IMR-90 (cell line): Measurements from ENCODE around the gene RPL36. TPM values are rescaled to one million over a fixed set of nuclear protein-coding genes. Genes with fewer than 3 reads are reported as not detected.

Experiments
- ATAC-seq: fragments of 200-7000 bp; cut with Tn5 transposase; 2 replicates; pipeline ENCODE4 v1.9.1; 2020; ENCODE audit warnings: low read depth, mild to moderate bottlenecking, moderate library complexity
- BruUV-seq: library from RNA; stranded (reverse); fragments of 400-500 nt; replicated peaks from 2 replicates; lab custom pipeline; 2021; lab: Mats Ljungman, UMichigan
- CTCF ChIA-PET: fragments of 300-600 bp; formaldehyde crosslinking; extraction: SDS; loops from one replicate; lab custom pipeline; 2021; ENCODE audit warnings: antibody characterized with exemption; lab: Yijun Ruan, JAX
- POLR2A ChIA-PET: fragments of 300-600 bp; sonication (Branson Sonifier 250); formaldehyde crosslinking; loops from one replicate; lab custom pipeline; 2022; ENCODE audit warnings: antibody characterized with exemption; ENCODE audit not compliant: unreplicated experiment; lab: Charles Lee
- DNase-seq: peaks from one replicate; pipeline ENCODE4 v3.0.0; 2013
- H2AFZ ChIP-seq: replicated peaks from 2 replicates; pipeline ENCODE3; 2013; ENCODE audit warnings: low read length, mild to moderate bottlenecking; ENCODE audit not compliant: poor library complexity
- H2AK5ac ChIP-seq: 2 replicates; pipeline ENCODE4 v1.6.1; 2013; ENCODE audit warnings: low read depth, low read length, inconsistent platforms
- H2AK9ac ChIP-seq: replicated peaks from 2 replicates; pipeline ENCODE3; 2013; ENCODE audit warnings: mild to moderate bottlenecking, low read depth, low read length, moderate library complexity; ENCODE audit not compliant: poor library complexity
- H2BK120ac ChIP-seq: 2 replicates; pipeline ENCODE4 v1.6.1; 2013; ENCODE audit warnings: low read depth, low read length, inconsistent platforms
- H2BK15ac ChIP-seq: 3 replicates; pipeline ENCODE4 v1.6.1; 2013; ENCODE audit warnings: low read depth, low read length, inconsistent platforms
- H2BK20ac ChIP-seq: 2 replicates; pipeline ENCODE4 v1.6.1; 2013; ENCODE audit warnings: low read depth, mild to moderate bottlenecking, inconsistent platforms, low read length, moderate library complexity
- H2BK5ac ChIP-seq: 2 replicates; pipeline ENCODE4 v1.6.1; 2013; ENCODE audit warnings: mild to moderate bottlenecking, low read depth, low read length, inconsistent platforms; ENCODE audit not compliant: poor library complexity, severe bottlenecking
- H3K14ac ChIP-seq: replicated peaks from 2 replicates; pipeline ENCODE4 v1.6.1; 2013; ENCODE audit warnings: low read depth, low read length, inconsistent platforms
- H3K18ac ChIP-seq: 2 replicates; pipeline ENCODE4 v1.6.1; 2013; ENCODE audit warnings: low read depth, low read length, control low read depth
- H3K23ac ChIP-seq: 2 replicates; pipeline ENCODE4 v1.6.1; 2013; ENCODE audit warnings: low read depth, low read length, inconsistent platforms
- H3K27ac ChIP-seq: 2 replicates; pipeline ENCODE4 v1.5.1; 2013; ENCODE audit warnings: mild to moderate bottlenecking, control low read depth, low read length; ENCODE audit not compliant: insufficient read depth
- H3K27me3 ChIP-seq: 2 replicates; pipeline ENCODE4 v1.6.1; 2013; ENCODE audit warnings: low read length; ENCODE audit not compliant: control insufficient read depth, insufficient read depth
- H3K36me3 ChIP-seq: 2 replicates; pipeline ENCODE4 v1.6.1; 2013; ENCODE audit warnings: low read length, mixed read lengths; ENCODE audit not compliant: control insufficient read depth, insufficient read depth
- H3K4ac ChIP-seq: 2 replicates; pipeline ENCODE4 v1.6.1; 2013; ENCODE audit warnings: low read depth, low read length, inconsistent platforms
- H3K4me1 ChIP-seq: 2 replicates; pipeline ENCODE4 v1.6.1; 2013; ENCODE audit warnings: low read length, mixed read lengths; ENCODE audit not compliant: control insufficient read depth, insufficient read depth
- H3K4me2 ChIP-seq: 2 replicates; pipeline ENCODE4 v1.6.1; 2013; ENCODE audit warnings: low read depth, mild to moderate bottlenecking, control low read depth, low read length, moderate library complexity
- H3K4me3 ChIP-seq: 2 replicates; pipeline ENCODE4 v1.5.1; 2013; ENCODE audit warnings: low read depth, mild to moderate bottlenecking, control low read depth, low read length, moderate library complexity; ENCODE audit not compliant: insufficient read depth
- H3K56ac ChIP-seq: 2 replicates; pipeline ENCODE4 v1.6.1; 2013; ENCODE audit warnings: low read length, inconsistent platforms; ENCODE audit not compliant: insufficient read depth; ENCODE audit errors: extremely low read depth
- H3K79me1 ChIP-seq, 2 experiments: 2 replicates each; pipeline ENCODE4 v1.6.1; 2013; ENCODE audit warnings: low read length in 2 of 2, inconsistent platforms in 1 of 2, low read depth in 1 of 2
- H3K9ac ChIP-seq: 2 replicates; pipeline ENCODE4 v1.6.1; 2013; ENCODE audit warnings: low read depth, low read length, control low read depth
- H3K9me1 ChIP-seq: 2 replicates; pipeline ENCODE4 v1.6.1; 2013; ENCODE audit warnings: low read length, inconsistent platforms; ENCODE audit not compliant: insufficient read depth
- H3K9me3 ChIP-seq: 2 replicates; pipeline ENCODE4 v1.6.1; 2013; ENCODE audit warnings: low read length; ENCODE audit not compliant: control insufficient read depth, insufficient read depth
- H4K20me1 ChIP-seq: 2 replicates; pipeline ENCODE4 v1.6.1; 2013; ENCODE audit warnings: low read length, inconsistent platforms; ENCODE audit not compliant: insufficient read depth
- H4K5ac ChIP-seq: 2 replicates; pipeline ENCODE4 v1.6.1; 2013; ENCODE audit warnings: mild to moderate bottlenecking, low read depth, low read length, control low read depth
- H4K8ac ChIP-seq, 2 experiments: 2 replicates each; pipeline ENCODE4 v1.6.1; 2013; ENCODE audit warnings: low read depth in 2 of 2, low read length in 2 of 2, control low read depth in 1 of 2, inconsistent platforms in 1 of 2
- H4K91ac ChIP-seq: 2 replicates; pipeline ENCODE4 v1.6.1; 2013; ENCODE audit warnings: low read depth, low read length, inconsistent platforms; ENCODE audit not compliant: insufficient read depth
- RAD21 ChIP-seq: IDR thresholded peaks from 2 replicates; pipeline ENCODE4 v1.6.1; 2012; ENCODE audit warnings: low read length, improper control_type of control experiment
- RCOR1 ChIP-seq: IDR thresholded peaks from 2 replicates; pipeline ENCODE4 v1.6.1; 2012; ENCODE audit warnings: mild to moderate bottlenecking, low read length, improper control_type of control experiment; ENCODE audit not compliant: insufficient replicate concordance
- WGBS, 2 experiments: methylation state at CpG; one replicate each; pipeline versions ENCODE4 v1.1.5 to v1.1.7; 2013; ENCODE audit warnings: missing lambda C conversion rate in 2 of 2; ENCODE audit not compliant: insufficient read length in 1 of 2; ENCODE audit errors: extremely low coverage in 2 of 2; 5-methylcytosine and 5-hydroxymethylcytosine counted together
- dilution Hi-C: fragments of 300-500 bp; cut with HindIII; formaldehyde crosslinking; loops from one replicate; pipeline ENCODE4 v1.14.3; 2018; ENCODE audit warnings: low sequenced_read_pairs; ENCODE audit not compliant: unreplicated experiment
- in situ Hi-C: fragments of 300-500 bp; cut with MboI; formaldehyde crosslinking; loops from 3 replicates; pipeline ENCODE4 v1.14.3; 2019; ENCODE audit warnings: low sequenced_read_pairs, inconsistent platforms, mixed read lengths
- intact Hi-C: fragments of 100-400 bp; cut with micrococcal nuclease; formaldehyde crosslinking; loops from 2 replicates; pipeline ENCODE4 v1.10.0; 2022
- polyA plus RNA-seq, 3 experiments: library from polyadenylated mRNA; depleted of rRNA; stranded (reverse); fragments of >200 nt; gene quantifications; 2 replicates each; pipeline ENCODE4 v1.2.3, GENCODE V29; 2012; ENCODE audit warnings: low replicate concordance in 1 of 3
- total RNA-seq: library from RNA; depleted of rRNA; stranded (reverse); fragments of >200 nt; gene quantifications from 2 replicates; pipeline ENCODE4 v1.2.3, GENCODE V29; 2012

The RPL36 gene
- total and polyA plus RNA-seq, 2 of the 4 experiments (the other 2 are of a cell fraction): 232 to 757 TPM

GRCh38 chr19:5717215-5717935, 27.3 kb downstream of the RPL36 start:
- in situ Hi-C loops: no loop called here

More at GRCh38 chr19:5717215-5717935, 27.3 kb downstream of the RPL36 start:
- H2BK20ac ChIP-seq: no peak overlapping the region
- no peaks in the 10 kb centered on the region for H3K27me3 ChIP-seq
- H2BK120ac ChIP-seq: no peak overlapping the region; the same call in 1 of the 2 replicates
- H4K5ac ChIP-seq: no peak overlapping the region
- peak overlapping the region; percentile 93; the same call in 1 of the 2 replicates for H3K4ac ChIP-seq
- no peaks in the 10 kb centered on the region for H3K9me3 ChIP-seq
- peaks cover 4% of the 10 kb centered on the region for H3K4me1 ChIP-seq
- TF ChIP-seq RCOR1: no peak
- no peak for TF ChIP-seq RAD21
- H2AFZ ChIP-seq: no peak overlapping the region
- H4K20me1 ChIP-seq: peaks cover 50% of the 10 kb centered on the region
- peak overlapping the region; percentile 79; the same call in 1 of the 2 replicates for H2AK5ac ChIP-seq
- ATAC-seq (no peak), DNase-seq (no peak)
- H3K4me2 ChIP-seq: no peak overlapping the region; the same call in 1 of the 2 replicates
- 0 out of 2 replicates have a peak overlapping the region, but pooled peaks have one; percentile 25 for H3K23ac ChIP-seq
- H3K4me3 ChIP-seq: no peak overlapping the region
- POLR2A ChIA-PET: no interaction called here
- peaks cover 9% of the 10 kb centered on the region for H3K9me1 ChIP-seq
- H2AK9ac ChIP-seq: peak overlapping the region; percentile 34
- no peak overlapping the region for H2BK15ac ChIP-seq
- no peak overlapping the region for H3K18ac ChIP-seq
- dilution Hi-C loops (no loop called here), intact Hi-C loops (no loop called here)
- no TSS peak for BruUV-seq
- peak overlapping the region; percentile 18; the same call in 1 of the 2 replicates for H3K9ac ChIP-seq
- WGBS, 2 experiments: 100% methylated on average over 1 of the region's 8 CpGs; no CpG with 5 or more reads in 1 of the 2 experiments
- H3K14ac ChIP-seq: no peak overlapping the region
- H4K91ac ChIP-seq: no peak overlapping the region
- H4K8ac ChIP-seq: no peak overlapping the region
- no peak overlapping the region for H3K56ac ChIP-seq
- H3K79me1 ChIP-seq: peaks cover 8 to 46% of the 10 kb centered on the region in 2 experiments; a peak in 3 of 4 replicates
- H2BK5ac ChIP-seq: no peak overlapping the region
- peak overlapping the region; percentile 74; the same call in 1 of the 2 replicates for H3K27ac ChIP-seq
- H3K36me3 ChIP-seq: peaks cover 22% of the 10 kb centered on the region
- CTCF ChIA-PET: no interaction called here
